Fibroblast of mammary gland (primary cell): ENCODE data around the gene KCNIP2.

Source experiments
- DNase-seq: peaks from one replicate; pipeline ENCODE4 v3.0.0-alpha.2; 2010; ENCODE audit warnings: low read depth
- H3K4me3 ChIP-seq: 2 replicates; pipeline ENCODE4 v1.5.1; 2011; ENCODE audit warnings: low read depth, mild to moderate bottlenecking, low read length, moderate library complexity; ENCODE audit not compliant: control insufficient read depth
- TF ChIP-seq, protein P1 (sequence below): conservative IDR thresholded peaks from 2 replicates; pipeline ENCODE4 v1.5.1; 2011; ENCODE audit warnings: low read depth, low read length, inconsistent platforms; ENCODE audit not compliant: control insufficient read depth, insufficient read depth

Gene KCNIP2

DNA sequence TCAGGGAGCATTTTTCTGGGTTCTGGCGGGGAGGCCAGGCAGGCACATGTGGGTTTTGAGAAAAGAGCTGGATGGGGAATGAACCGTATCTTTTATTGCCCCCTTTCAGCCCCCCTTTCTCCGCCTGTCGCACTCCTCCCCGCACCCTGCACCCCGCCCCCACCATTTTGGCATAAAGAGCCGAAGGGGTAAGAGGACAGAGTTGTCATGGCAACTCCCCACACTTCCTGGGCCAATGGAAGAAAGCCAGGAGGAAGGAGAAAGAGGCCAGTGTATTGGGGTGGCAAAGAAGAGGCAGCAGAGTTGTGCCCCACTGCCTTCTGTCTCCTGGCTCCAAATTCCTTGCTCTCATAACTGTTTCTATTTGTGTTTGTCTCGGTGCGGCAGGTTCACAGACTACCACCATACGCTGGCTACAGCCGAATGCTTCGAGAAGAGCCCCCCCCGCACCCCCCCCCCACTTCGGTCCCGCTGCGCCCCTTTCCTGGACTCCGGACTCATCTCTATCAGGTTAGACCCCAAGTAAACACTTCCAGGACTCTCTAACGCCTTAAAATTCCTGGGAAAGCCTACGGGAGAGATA, 3.4 kb downstream of the KCNIP2 start:
- peak overlapping the region; percentile 35 for H3K4me3 ChIP-seq
- TF ChIP-seq, protein P1, sequence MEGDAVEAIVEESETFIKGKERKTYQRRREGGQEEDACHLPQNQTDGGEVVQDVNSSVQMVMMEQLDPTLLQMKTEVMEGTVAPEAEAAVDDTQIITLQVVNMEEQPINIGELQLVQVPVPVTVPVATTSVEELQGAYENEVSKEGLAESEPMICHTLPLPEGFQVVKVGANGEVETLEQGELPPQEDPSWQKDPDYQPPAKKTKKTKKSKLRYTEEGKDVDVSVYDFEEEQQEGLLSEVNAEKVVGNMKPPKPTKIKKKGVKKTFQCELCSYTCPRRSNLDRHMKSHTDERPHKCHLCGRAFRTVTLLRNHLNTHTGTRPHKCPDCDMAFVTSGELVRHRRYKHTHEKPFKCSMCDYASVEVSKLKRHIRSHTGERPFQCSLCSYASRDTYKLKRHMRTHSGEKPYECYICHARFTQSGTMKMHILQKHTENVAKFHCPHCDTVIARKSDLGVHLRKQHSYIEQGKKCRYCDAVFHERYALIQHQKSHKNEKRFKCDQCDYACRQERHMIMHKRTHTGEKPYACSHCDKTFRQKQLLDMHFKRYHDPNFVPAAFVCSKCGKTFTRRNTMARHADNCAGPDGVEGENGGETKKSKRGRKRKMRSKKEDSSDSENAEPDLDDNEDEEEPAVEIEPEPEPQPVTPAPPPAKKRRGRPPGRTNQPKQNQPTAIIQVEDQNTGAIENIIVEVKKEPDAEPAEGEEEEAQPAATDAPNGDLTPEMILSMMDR = no peak
- DNase-seq = peak; percentile 29

DNA sequence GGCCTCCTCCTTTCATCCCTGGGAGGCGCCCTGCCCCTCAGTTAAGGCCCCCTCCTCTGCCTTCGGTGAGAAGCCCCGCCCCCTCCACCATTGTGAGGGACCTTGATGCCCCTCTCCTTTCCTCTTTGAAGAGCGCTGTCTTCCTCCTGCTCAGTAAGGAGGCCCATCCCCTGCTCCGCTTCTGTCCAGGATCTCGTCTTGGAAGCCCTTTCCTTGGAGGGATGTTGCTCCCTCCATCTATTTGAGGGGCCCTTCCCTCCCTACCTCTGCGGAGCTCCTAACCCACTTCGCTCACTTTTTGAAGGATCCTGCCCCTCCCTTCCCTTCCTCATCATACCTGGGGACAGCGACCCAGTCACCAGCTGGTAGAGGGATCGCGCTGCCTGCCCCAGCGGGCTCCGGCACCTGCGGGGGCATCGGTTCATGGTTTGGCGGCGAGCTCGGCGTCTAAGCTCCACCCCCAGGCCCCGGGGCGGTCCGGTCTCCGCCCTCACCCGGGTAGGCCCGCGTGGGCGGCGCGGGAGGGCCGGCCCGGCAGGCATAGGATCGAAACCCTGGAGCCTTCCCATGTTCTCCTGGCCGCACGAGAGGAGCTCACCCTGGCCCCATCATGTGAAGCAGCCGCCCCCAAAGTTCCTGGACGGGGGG, 4.1 kb downstream of the KCNIP2 start:
- TF ChIP-seq, protein P1 = no peak
- DNase-seq = peak; percentile 26
- peak overlapping the region; percentile 35 for H3K4me3 ChIP-seq

DNA sequence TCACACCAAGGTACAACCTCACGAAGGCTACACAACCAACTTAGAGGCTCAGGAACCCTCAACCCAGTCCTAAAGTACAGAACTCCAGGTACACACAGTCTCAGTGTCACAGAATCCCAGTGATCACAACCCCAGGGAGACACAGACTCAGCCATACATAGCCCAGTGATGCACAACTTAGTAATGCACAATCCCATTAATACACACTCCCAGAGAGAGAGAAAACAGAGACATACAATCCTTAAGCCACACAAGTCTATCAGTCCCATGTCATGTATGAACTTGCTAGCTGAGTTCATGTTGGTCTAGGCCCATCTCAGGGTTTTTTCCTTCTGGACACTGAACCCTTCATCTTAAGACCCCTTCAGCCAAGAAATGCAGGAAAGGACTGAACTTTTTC, 4.6 kb downstream of the KCNIP2 start:
- H3K4me3 ChIP-seq = no peak overlapping the region
- DNase-seq = no peak
- TF ChIP-seq, protein P1 = no peak

DNA sequence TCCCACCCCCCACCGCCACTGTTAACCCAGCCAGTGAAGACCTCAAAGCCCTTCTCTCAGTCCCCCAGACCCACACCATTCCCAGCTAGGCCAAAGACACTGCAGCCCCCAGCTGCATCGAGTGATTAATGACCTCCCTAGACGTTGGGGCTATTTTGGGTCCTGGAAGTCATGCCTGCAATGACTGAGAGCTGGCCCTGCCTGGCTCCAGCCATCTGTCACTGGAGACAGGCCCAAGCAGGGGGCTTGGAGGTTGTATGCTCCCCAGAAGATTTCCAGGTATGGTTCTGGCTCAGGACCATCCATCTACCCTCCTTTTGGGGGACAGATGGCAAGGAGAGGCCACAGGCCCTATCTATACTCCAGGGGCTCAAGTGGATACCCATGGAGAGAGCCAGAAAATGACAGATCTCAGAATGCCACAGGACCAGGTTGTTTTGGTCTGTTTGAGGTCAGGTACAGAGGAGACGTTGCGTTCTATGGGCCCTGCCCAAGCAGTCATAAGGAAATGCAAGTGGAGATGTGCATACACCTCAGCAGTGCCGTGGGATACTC, 5.1 kb downstream of the KCNIP2 start:
- no peak for DNase-seq
- TF ChIP-seq, protein P1 = no peak
- no peak overlapping the region for H3K4me3 ChIP-seq

DNA sequence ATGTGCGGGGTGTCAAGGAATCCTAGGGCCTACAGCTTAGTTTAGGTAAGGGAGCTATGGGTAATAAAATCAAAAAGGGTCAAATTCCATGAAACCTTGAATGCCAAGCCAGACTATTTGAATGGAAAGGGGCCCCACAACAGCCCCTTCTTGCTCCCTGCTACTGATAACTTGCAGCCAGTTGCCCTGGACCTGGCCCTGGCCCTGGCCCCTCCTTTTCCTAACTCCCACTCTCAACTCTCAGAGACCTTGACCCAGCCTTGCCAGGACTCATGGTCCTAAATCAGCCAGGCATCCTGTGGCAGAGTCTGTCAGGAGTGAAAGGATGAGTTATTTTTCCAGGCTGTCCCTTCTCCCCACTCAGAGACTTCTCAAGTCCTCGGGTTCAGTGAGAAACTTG, 5.9 kb downstream of the KCNIP2 start:
- no peak overlapping the region for H3K4me3 ChIP-seq
- no peak for DNase-seq
- TF ChIP-seq, protein P1 = no peak

DNA sequence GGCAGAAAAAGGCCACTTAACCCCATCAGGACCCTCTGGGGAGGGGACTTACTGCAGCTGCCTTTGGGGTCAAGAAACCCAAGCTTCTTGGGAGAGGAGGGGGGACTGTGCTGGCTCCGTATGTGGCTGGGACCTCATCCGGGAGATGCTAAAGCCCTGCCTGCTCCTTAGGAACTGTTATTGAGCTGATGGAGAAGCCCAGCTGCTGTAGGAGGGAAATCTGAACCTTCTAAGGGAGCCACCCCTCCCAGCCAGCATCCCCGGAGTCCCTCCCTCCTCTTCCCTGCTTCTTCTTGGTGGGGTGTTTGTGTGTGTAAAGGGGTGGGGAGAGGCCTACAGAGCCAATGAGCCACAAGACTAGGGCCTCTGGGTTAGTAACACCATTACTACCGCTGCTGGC, 8.2 kb downstream of the KCNIP2 start:
- H3K4me3 ChIP-seq = no peak overlapping the region
- no peak for DNase-seq
- TF ChIP-seq, protein P1 = no peak
